Keratinocyte (primary cell): ENCODE measurements around the gene VNN1. TPM values are rescaled to one million over a fixed set of nuclear protein-coding genes. Genes with fewer than 3 reads are reported as not detected.

ENCODE experiments used
- DNase-seq: peaks from one replicate; pipeline ENCODE4 v3.0.0-alpha.2; 2011; ENCODE audit warnings: low read depth, missing footprints, low spot score
- FAIRE-seq: peaks from 2 replicates; lab custom pipeline; 2011; peaks lifted over from hg19 to GRCh38; lab: Jason Lieb, UNC
- H2AFZ ChIP-seq: 2 replicates; pipeline ENCODE4 v1.6.0; 2012; ENCODE audit warnings: low read length, control low read depth, inconsistent platforms; ENCODE audit not compliant: control insufficient read depth
- H3K27ac ChIP-seq: 2 replicates; pipeline ENCODE4 v1.5.1; 2011; ENCODE audit warnings: low read length; ENCODE audit not compliant: control insufficient read depth, insufficient read depth
- H3K27me3 ChIP-seq: 3 replicates; pipeline ENCODE4 v1.6.0; 2011; ENCODE audit warnings: low read length; ENCODE audit not compliant: control insufficient read depth, insufficient read depth; ENCODE audit errors: extremely low read depth
- H3K36me3 ChIP-seq, 2 experiments: 2 replicates in 1 of 2; 3 replicates in 1 of 2; pipeline ENCODE4 v1.5.1; 2011; ENCODE audit warnings: low read length in 2 of 2, mild to moderate bottlenecking in 1 of 2; ENCODE audit not compliant: control insufficient read depth in 2 of 2, insufficient read depth in 2 of 2; ENCODE audit errors: extremely low read depth in 1 of 2
- H3K4me1 ChIP-seq: 3 replicates; pipeline ENCODE4 v1.5.1; 2011; ENCODE audit warnings: low read length; ENCODE audit not compliant: control insufficient read depth, insufficient read depth; ENCODE audit errors: extremely low read depth
- H3K4me2 ChIP-seq: 3 replicates; pipeline ENCODE4 v1.6.0; 2011; ENCODE audit warnings: low read depth, low read length; ENCODE audit not compliant: control insufficient read depth, insufficient read depth; ENCODE audit errors: extremely low read depth
- H3K4me3 ChIP-seq, 3 experiments: fragments of 200-600 bp in 1 of 3; sonication (generic) in 1 of 3; 2 replicates in 2 of 3; 3 replicates in 1 of 3; pipeline ENCODE4 v1.5.1; 2011 to 2016; ENCODE audit warnings: low read length in 3 of 3, mild to moderate bottlenecking in 3 of 3, control low read depth in 2 of 3, inconsistent platforms in 1 of 3, low read depth in 1 of 3, mixed read lengths in 1 of 3, mixed run types in 1 of 3, moderate library complexity in 1 of 3; ENCODE audit not compliant: control insufficient read depth in 2 of 3, insufficient read depth in 2 of 3; ENCODE audit errors: extremely low read depth in 1 of 3
- H3K79me2 ChIP-seq: 2 replicates; pipeline ENCODE4 v1.6.0; 2012; ENCODE audit warnings: low read length; ENCODE audit not compliant: control insufficient read depth, insufficient read depth
- H3K9ac ChIP-seq: 3 replicates; pipeline ENCODE4 v1.6.0; 2011; ENCODE audit warnings: low read length; ENCODE audit not compliant: control insufficient read depth, insufficient read depth; ENCODE audit errors: extremely low read depth
- H3K9me1 ChIP-seq: 3 replicates; pipeline ENCODE4 v1.6.0; 2011; ENCODE audit warnings: low read length; ENCODE audit not compliant: control insufficient read depth, insufficient read depth; ENCODE audit errors: extremely low read depth
- H3K9me3 ChIP-seq: 2 replicates; pipeline ENCODE4 v1.5.1; 2012; ENCODE audit warnings: low read depth, low read length; ENCODE audit not compliant: control insufficient read depth
- H4K20me1 ChIP-seq: 3 replicates; pipeline ENCODE4 v1.6.0; 2011; ENCODE audit warnings: low read length; ENCODE audit not compliant: control insufficient read depth, insufficient read depth; ENCODE audit errors: extremely low read depth
- CTCF ChIP-seq, 3 experiments: IDR thresholded peaks in 1 of 3; conservative IDR thresholded peaks in 1 of 3; optimal IDR thresholded peaks in 1 of 3; 2 replicates in 2 of 3; 3 replicates in 1 of 3; pipeline versions ENCODE3 to v1.5.1; 2011; ENCODE audit warnings: low read length in 3 of 3, mild to moderate bottlenecking in 3 of 3, moderate library complexity in 2 of 3, control low read depth in 1 of 3, inconsistent platforms in 1 of 3; ENCODE audit not compliant: insufficient read depth in 2 of 3; ENCODE audit errors: extremely low read depth in 1 of 3
- EZH2 ChIP-seq: IDR thresholded peaks from one replicate; pipeline ENCODE4 v1.6.1; 2012; ENCODE audit warnings: inconsistent platforms, mild to moderate bottlenecking, low read length, moderate library complexity
- dilution Hi-C: fragments of 300-500 bp; cut with MboI; formaldehyde crosslinking; loops from one replicate; pipeline ENCODE4 v1.7.0; 2020; ENCODE audit warnings: low sequenced_read_pairs; ENCODE audit not compliant: extremely low pct_ligation_motif_present
- polyA plus RNA-seq, 5 experiments: library from polyadenylated mRNA; depleted of rRNA in 3 of 5; stranded (reverse) in 3 of 5; stranded (forward) in 1 of 5; unstranded in 1 of 5; fragments of >200 nt; gene quantifications; 1 replicate in 1 of 5; 2 replicates in 3 of 5; 3 replicates in 1 of 5; pipeline versions ENCODE4 v1.2.1 to v1.2.3, GENCODE V29; 2011 to 2012; ENCODE audit warnings: missing spikeins in 2 of 5, low read depth in 1 of 5, low replicate concordance in 1 of 5

The VNN1 gene
- polyA plus RNA-seq, 1 donor (not counting 4 experiments of a cell fraction or from before 2014, with no cell fraction given) = 3.3 TPM

GRCh38 chr6:132715204-132715603 lies 1.3 kb upstream of the VNN1 start:
- peak; percentile 87 for FAIRE-seq
- no peaks in the 10 kb centered on the region for H3K9me3 ChIP-seq
- no peak overlapping the region for H3K4me3 ChIP-seq
- no peaks in the 10 kb centered on the region for H3K79me2 ChIP-seq
- H3K4me1 ChIP-seq = peaks cover 3% of the 10 kb centered on the region
- H3K4me2 ChIP-seq = no peak overlapping the region
- dilution Hi-C loops = no loop called here
- H3K27me3 ChIP-seq = no peaks in the 10 kb centered on the region
- no peaks in the 10 kb centered on the region for H3K36me3 ChIP-seq
- DNase-seq = peak; percentile 15
- H3K9ac ChIP-seq = no peak overlapping the region
- no peaks in the 10 kb centered on the region for H4K20me1 ChIP-seq
- no peak overlapping the region for H2AFZ ChIP-seq
- H3K27ac ChIP-seq = no peak overlapping the region
- TF ChIP-seq EZH2 = no peak
- peak; percentile 59 to 83 (median 67) for TF ChIP-seq CTCF (optimal IDR thresholded peaks at IDR 0.05 in 1 of 3, IDR thresholded peaks at IDR 0.05 in 1 of 3, conservative IDR thresholded peaks at IDR 0.05 in 1 of 3; ENCODE audit: extremely low read depth in 1 of 3, insufficient read depth in 2 of 3, low read length in 3 of 3)
- no peaks in the 10 kb centered on the region for H3K9me1 ChIP-seq

- Histone ChIP-seq H3K9ac (no peak overlapping the region), H3K4me2 (no peak overlapping the region), H3K4me3 (no peak overlapping the region), H3K79me2 (no peaks in the 10 kb centered on the region), H3K9me1 (no peaks in the 10 kb centered on the region), H3K4me1 (peaks cover 3% of the 10 kb centered on the region), H4K20me1 (no peaks in the 10 kb centered on the region), H3K27ac (no peak overlapping the region), H3K36me3 (no peaks in the 10 kb centered on the region), H3K9me3 (no peaks in the 10 kb centered on the region), H3K27me3 (no peaks in the 10 kb centered on the region), H2AFZ (no peak overlapping the region)
- no peak for DNase-seq
- no peak for TF ChIP-seq EZH2
- TF ChIP-seq CTCF (optimal IDR thresholded peaks at IDR 0.05 in 1 of 3, IDR thresholded peaks at IDR 0.05 in 1 of 3, conservative IDR thresholded peaks at IDR 0.05 in 1 of 3; ENCODE audit: extremely low read depth in 1 of 3, insufficient read depth in 2 of 3, low read length in 3 of 3) = no peak
- dilution Hi-C loops = no loop called here
- no peak for FAIRE-seq
Measured at GRCh38 chr6:132714160-132714559, 305 bp upstream of the VNN1 start.
